Inflammatory macrophage (primary cell): ENCODE data around the gene LACTB.

Experiments used
- DNase-seq, 2 donors: peaks; one replicate each; pipeline ENCODE4 v3.0.0-alpha.2; 2020 to 2022

The LACTB gene

DNA sequence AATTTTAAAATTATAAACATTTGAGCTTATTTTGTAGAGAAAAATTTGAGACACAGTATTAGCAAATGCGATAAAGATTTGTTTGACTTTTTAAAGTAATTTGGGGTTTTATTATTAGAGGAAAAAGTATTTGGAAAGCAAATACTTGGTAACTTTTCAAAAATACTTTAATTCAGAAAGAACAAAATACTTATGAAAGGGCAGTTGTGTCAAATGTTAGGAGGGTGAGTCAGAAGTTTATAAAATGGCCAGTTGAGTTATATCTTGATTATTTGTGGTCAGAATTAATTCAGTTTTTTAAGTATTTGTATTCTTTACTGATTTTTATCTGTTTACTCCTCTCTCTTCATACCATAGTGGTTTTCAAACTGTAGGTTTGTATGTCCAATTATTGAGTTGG lies 12.1 kb downstream of the LACTB start:
- DNase-seq = no peak

DNA sequence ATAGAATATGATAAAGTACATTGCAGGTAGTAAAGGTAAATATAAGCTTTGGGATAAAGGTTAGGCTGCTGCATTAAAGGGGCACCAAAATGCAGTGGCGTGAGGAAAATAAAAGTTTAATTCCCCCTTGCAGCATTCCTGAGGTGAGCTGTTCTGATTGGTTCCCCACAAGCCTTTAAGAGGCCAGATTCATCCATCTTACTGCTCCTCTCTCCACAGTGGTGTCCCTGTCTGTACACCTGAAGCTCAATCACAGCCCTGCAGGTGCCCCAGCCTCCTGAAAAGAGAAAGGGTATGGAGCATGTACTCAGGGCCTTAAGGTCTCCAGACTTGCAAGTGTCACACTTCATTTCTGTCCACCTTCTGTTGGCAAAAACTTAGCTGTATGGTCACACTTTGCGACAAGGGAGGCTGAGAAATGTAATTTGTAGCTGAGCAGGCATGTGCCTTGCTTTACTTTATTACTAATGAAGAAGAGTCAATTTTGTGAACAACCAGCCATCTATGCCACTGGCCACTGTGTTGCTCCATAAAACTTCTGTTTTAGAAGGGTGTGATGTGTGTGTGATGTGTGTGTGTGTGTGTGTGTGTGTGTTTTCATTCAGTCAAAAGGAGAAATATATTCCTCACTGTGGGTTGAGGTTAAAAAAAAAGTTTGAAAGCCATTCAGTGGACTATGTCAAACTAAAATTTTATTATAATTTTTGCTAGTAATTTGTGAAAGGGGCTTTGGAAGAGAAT lies 12.8 kb downstream of the LACTB start:
- DNase-seq = peak; percentile 66 to 69

DNA sequence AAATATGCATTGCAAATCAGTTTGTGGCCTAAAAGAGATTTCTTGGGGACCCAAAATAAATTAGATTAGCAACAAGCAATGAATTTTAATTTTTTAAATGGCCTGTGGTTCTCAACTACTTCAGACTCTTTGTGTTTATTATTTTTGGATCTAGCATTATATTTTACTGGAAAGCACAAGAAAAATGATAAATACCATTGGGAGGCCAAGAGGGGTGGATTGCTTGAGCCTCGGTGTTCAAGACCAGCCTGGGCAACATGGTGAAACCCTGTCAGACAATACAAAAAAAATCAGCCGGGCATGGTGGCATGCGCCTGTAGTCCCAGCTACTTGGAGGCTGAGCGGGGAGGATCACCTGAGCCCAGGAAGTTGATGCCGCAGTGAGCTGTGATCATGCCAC lies 13.6 kb downstream of the LACTB start:
- peak in 1 of 2 donors; percentile 5 for DNase-seq

DNA sequence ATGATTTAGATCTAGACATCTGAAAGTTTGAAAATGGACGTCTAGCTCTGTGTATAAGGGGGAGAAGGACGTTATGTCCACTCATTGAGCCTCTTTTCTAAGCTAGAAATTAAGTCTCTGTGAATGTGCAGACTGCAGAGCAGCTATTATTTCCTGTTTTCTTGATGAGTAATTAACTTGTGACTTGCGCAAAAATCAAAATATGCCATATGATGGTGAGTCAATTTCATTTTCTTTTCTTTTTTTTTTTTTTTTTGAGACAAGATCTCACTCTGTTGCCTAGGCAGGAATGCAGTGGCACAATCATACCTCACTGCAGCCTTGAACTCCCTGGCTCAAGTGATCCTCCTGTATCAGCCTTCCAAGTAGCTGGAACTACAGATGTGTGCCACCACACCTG lies 14.1 kb downstream of the LACTB start:
- peak; percentile 78 to 96 for DNase-seq

DNA sequence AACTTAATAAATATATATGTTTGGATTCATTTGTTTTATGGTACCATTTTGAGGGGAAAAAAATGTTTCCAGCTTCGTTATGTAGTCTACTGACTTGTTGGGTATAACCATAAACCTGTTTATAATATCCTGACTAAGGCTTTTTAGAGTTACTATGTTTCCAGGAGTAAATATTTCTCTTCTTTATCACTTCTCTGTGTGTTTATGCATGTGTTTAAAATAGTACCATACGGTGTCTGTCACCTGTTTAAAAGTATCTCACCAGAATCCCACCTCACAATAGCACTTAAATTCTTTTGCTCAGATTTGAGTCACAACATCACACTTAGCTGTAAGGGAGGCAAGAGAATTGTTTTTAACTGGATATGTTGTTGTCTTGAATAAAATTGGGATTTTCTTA lies 15.1 kb downstream of the LACTB start:
- no peak for DNase-seq

DNA sequence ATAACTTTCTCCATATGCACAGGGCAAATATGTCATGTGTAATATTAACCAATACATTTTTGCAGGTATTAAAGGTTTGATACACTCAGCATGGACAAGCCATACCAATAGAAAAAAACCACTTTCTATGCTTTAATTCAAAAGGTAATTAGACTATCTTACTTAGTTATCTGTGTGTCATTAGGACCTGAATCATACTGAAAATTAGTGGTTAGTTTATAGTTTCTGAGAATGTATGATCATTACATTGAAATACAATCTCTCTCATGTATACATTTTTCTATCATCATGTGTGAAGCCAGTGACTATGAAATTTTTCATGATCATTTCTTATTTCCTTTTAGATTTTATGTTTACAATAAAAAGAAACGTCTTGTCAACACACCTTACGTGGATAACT lies 19.3 kb downstream of the LACTB start:
- DNase-seq = no peak

DNA sequence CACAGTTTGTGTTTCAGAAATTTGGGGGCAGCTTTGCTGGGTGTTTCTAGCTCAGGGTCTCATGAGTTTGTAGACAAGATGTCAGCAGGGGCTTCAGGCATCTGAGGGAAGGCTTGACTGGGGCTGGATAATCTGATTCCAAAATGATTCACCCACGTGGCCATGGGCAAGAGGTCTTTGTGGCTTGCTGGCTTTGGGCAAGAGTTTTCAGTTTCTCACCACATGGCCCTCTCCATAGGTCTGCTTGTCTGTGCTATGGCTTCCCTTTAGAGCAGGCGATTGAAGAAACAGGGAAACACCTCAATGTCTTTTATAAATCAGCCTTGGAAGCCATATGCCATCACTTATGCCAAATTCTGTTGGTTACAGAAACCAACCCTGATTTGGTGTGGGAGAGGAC lies 23.8 kb downstream of the LACTB start:
- no peak for DNase-seq

DNA sequence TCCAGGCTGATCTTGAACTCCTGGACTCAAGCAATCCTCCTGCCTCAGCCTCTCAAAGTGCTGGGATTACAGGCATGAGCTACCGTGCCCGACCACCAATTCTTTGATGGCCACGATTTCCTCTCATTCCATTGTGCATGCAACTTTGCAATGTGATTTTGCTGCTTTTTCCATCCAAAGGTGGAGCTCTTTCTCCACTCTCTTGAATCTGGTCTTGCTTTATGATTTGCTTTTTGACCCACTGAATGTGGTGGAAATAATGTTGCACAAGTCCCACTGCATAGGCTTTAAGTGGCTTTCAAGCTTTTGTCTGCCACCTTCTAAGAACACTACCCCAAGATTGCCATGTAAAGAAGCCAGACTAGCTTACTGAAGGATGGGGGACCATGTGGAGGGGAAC lies 25.0 kb downstream of the LACTB start:
- peak in 1 of 2 donors; percentile 3 for DNase-seq

DNA sequence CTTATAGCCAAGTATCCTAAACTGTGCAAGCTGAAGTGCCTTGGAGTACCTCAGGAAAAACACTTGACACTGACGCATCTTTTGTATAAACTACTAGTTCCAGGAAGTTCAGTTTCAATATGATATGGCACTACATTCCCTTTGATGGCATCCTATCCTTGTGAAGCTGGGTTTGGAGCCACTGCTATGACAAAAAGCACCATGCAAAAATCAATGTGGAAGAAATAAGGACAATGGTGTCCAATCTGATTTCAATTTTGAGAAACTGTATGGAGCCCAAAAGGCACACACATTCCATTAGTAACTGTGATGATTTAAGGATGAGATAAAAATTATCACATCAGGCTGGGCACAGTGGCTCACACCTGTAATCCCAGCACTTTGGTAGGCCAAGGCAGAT lies 30.0 kb downstream of the LACTB start:
- no peak for DNase-seq

DNA sequence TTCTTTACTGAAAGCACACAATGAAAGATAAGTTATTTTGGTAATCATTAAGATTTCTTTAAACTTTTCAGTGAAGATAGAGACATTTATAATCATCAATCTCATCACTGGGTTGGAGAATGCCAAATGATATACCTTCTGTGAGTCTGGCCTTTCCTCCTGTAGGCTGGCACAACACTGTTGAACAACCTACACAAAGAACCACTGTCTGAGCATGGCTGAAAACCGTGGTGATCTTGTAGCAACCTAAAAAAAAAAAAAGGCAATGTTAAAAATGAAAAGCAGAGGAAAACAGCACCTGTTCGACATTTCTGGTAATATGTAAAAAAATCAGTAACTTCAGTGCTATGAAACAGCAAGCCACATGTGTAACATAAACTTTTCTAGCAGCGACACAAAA lies 33.8 kb downstream of the LACTB start:
- no peak for DNase-seq

DNA sequence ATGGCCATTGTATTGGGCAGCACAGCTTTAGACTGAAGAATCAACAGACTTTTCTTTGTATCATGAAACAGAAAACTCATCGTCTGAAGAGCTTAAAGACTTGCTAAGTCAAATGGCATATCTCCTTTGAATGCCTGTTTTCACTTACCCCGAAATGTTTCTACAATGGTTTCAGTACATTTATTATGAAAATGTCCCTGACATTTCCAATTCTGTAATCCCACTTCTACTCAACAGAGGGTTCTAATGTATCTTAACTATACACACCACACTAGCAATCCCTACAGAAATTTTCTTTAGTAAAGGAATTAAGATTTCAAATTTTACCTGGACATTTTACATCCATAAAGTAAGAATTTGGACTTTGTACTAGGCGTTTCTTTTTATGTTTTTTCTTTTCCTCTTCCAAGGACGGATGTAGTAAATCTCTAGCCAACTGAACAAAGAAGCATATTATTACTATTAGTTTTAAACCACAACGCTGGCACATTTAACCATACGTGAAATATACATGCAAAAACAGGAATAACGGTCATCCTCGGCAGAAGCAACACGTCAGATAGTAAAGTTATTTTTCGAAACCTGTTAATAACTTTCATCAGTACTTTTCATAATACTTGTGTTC lies 34.5 kb downstream of the LACTB start:
- peak in 1 of 2 donors; percentile 17 for DNase-seq

DNA sequence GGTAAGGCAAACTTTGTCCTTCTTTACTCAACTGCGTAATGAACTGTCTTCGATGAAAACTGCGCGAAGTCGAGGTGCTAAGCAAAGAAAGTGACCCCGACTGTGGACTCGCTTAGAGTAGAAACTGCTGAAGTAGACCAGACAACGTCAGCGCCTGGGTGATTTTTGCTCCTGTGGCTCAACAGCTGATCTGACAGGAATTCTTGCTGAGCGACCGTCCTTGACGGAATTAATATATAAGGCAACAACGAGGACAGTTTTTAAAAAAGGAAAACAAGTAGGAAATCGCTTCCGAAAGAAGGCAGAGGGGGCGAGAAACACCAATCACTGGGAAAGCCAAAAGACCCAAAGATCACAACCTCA lies 35.1 kb downstream of the LACTB start:
- DNase-seq = peak; percentile 54 to 68

DNA sequence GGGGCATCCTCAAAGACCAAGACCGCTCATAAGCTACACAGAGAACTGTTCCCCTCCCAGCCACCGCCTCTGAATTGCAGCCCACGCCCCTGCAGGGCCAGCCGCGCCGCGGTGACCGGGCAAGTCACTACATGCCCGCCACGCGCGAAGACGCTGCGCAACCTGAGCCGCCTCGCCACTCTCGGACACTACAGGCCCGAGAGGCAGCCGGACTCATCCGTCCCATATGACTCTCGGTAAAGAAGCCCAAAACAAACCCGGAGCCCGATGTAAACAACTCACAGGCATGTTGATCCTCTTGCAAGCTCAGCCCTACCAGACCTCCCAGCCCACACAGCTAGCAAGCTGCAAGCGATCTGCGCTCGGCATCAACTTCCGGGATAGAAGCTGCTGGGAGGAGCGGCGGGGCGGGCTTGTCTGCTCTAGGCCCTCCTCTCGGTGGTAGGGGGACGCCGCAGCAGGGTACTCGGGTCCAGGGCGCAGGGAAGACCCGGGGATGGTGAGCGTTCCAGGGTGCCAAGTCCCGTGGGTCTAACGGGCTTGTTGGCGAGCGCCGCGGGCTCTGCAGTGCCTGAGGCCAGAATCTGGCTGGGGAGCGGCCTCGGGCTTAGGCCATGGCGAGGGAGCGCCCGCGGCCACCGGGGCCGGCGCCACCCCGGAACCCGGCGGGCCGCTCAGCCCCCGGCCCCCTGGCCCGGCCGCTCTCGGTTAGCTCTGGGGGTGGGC lies 35.6 kb downstream of the LACTB start, which contains the start of gene RPS27L:
Gene RPS27L (minus strand): TSS at position 360 of the 726 bp plus-strand sequence. CDS start 72 bp downstream, at position 288.
- DNase-seq = peak; percentile 92 to 95

DNA sequence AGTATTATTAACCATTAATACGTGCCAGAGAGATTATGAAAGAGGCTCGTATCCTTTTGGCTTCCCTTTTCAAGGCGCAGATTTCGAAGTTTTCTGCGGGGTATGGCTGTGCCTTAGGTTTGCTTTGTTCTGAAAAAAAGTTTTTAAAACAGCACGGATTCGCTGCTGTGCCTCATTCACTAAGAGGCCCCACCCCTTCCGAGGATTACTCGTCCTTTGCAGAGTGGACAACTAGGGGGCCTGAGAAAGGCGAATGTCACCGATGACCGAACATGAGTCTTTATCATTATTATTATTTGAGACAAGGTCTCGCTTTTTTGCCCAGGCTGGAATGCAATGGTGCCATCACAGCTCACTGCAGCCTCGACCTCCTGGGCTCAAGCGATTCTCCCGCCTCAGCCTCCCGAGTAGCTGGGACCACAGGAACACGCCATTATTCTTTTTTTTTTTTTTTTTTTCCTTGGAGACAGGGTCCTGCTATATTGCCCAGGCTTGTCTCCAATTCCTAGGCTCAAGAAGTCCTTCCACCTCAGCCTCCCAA lies 36.3 kb downstream of the LACTB start:
- DNase-seq = peak; percentile 69 to 71

DNA sequence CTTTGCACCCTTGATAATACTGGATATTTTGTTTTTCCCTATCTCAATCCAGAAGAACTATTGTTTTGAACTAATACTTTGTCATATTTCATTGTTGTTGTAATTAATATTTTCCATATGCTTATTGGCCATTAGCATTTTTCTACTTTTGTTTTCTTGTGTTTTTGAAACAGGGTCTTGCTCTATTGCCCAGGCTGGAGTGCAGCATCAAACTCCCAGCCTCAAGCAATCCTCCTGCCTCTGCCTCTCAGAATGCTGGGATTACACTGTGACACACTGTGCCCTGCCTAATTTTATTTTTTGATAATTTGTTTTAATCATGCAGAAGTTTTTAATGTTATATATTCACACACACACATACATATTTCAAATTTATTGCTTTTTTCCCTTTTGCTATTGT lies 39.0 kb downstream of the LACTB start:
- no peak for DNase-seq

DNA sequence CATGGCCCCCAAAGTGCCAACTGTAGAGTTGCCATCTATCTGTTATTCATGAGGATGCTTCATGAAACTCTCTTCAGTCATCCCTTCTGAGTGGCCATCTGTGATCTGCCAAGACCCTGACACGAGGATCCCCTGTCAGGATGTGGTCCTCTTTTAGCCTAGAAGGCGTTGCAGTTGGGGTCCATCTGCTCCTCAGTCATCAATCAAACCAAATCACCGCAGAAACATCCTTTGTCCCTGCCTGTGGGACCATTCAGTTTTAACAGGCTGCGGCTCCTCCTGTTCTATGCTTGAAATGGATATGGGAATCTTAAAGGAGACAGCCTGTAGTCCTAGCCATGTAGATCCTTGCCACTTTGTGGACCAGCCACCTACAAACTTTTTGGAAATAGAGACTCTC lies 41.6 kb downstream of the LACTB start:
- no peak for DNase-seq

DNA sequence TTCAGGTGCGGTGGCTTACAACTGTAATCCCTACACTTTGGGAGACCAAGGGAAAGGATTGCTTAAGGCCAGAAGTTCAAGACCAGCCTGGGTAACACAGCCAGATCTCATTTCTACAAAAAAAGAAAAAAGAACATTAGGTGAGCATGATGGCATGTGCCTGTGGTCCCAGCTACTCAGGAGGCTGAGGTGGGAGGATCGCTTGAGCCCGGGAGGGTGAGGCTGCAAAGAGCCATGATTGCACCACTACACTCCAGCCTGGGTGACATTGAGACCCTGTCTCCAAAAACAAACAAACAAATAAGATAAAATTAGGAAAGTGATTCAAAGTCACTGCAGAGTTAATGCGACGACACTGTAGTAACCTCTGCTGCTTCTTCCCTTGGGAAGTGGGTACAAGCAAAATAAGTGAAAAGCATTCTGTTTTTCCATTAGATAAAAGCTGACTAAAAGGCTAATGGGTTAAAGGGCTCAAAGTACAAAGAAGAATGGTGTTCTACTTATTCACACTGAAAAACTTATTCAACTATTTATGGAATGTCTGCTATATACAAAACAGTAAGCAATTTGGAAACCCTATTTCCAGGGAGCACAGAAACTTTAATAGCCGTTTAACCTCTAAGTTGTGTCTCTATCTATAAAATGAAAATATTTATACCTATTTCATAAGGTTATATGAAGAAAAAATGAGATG lies 43.7 kb downstream of the LACTB start:
- DNase-seq = no peak

DNA sequence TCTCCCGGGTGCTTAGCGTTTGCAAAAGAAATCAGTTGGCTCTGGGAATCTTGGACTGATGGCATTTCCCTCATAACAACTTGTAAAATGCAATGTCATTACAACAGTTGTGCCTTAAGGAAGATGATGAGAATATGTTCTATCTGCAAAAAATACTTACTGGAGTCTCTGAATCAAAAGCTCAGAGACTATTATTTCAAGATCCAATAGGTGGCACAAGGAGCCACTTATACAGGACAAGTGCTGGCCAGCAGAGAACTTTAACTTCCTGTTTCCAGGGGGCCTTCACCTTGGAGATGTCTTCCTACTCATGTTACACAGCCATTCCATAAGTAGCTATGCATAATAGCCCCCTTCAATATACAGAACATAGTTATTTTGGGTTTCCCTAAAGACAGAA lies 44.6 kb downstream of the LACTB start:
- DNase-seq = peak; percentile 60 to 62

DNA sequence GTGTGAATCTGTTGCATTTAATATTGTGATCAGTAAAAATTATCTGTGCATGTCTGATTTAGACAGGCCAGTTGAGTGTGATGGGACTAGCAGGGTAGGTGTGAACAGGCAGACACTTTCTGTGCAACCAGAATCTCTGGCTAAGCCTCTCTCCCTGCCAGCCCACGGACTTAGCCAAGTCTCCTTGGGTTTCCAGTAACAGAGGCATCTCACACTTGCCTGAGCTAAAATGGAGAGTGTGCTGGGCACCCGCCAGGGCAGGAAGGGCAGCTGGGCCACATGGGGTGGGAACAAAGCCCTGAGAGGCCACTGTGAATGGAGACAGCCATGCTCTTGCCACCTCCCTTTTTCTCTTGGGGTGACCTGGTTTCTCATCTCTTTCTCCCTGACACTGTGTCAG lies 48.1 kb downstream of the LACTB start:
- DNase-seq = no peak

DNA sequence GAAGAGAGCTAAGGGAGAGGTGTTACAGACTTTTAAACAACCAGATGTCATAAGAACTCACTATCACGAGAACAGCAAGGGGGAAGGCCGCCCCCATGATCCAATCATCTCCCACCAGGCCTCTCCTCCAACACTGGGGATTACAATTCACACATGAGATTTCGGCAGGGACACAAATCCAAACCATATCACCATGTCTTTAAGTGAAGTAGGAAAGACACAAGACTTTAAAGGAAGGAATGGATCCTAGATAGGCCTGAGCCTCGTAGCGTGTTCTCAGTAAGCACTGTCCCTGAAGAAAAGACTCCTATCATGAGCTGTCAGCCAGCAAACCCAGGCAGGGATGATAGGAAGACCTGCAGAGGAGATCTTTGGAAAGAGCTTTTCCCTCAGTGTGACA lies 50.7 kb downstream of the LACTB start:
- DNase-seq = no peak

DNA sequence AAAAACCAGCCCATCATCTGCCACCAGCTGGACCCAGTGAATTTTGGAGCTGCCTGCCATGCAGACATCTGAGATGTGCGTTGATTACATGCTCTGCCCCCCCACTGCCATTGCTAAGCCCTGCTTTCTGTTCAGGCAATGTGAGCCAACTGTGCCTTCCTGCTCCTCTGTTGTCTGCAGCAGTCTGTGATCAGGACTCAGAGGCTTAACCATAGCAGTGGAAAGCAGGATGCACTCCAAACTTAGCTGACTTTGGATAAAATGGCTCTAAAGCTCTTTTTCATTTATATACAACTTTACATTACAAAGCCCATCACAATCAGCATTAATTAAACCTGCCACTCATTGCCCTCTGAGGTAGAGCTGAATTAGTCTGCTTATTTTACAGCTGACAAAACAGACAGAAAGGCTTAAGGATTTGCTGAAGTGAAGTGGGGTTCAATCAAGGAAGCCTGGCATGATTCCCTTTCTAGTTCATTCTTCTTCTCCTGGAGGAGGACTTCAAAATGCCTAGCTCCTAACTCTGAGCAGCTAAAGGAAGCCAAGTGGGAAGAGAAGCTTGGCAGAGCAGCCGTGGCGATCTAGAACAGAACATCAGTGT lies 51.3 kb downstream of the LACTB start:
- DNase-seq = no peak

DNA sequence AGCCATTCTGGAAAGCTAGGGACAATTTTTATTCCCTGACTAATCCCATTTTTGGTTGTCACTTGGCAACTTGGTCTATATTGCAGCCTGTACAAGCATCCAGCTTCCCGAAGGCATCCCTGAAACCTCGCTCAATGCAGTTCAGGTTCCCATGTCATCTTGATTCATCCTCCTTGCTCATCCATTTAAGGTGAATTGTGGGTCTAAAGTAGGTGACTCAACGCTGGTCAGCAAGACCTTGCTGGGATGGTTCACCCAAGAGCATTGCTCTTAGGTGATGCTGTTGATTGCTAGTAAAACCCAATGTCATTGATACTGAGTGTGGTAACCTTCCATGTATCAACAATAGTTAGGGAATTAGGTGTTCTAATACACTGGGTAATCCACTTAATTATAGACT lies 54.6 kb downstream of the LACTB start:
- no peak for DNase-seq

DNA sequence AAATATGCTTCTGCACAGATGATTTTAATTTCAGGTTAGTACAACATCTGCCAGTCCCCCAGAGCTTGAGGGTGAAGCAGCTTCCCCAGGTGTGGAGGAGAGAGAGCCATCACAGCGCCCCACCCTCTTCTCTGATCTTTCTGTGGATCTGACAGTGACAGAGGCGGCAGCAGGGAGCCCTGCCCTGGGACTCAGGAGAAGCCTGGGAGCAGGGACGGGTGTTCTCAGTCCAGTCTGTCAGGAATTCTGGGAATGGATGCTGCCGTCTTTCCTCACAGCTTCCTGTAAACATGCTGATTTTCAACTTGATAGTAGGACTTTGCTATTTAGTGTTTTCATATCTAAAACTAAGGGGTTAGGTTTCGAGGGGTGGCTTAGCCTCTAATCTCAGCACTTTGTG lies 56.4 kb downstream of the LACTB start:
- DNase-seq = no peak
